Hepatocyte (in vitro differentiated cells): ENCODE data around the gene VIL1. TPM values are rescaled to one million over a fixed set of nuclear protein-coding genes. Genes with fewer than 3 reads are reported as not detected.

Source experiments
- DNase-seq: peaks from one replicate; pipeline ENCODE4 v3.0.0-alpha.2; 2016; ENCODE audit warnings: low spot score
- H2AFZ ChIP-seq: fragments of 200-600 bp; sonication (generic); 2 replicates; pipeline ENCODE4 v1.6.0; 2016; ENCODE audit warnings: antibody characterized with exemption, mild to moderate bottlenecking
- H3K27ac ChIP-seq: fragments of 200-600 bp; sonication (generic); 2 replicates; pipeline ENCODE4 v1.5.1; 2016; ENCODE audit warnings: mild to moderate bottlenecking
- H3K27me3 ChIP-seq: fragments of 200-600 bp; sonication (generic); 2 replicates; pipeline ENCODE4 v1.6.1; 2016
- H3K36me3 ChIP-seq: fragments of 200-600 bp; sonication (generic); replicated peaks from 2 replicates; pipeline ENCODE4 v1.5.1; 2016; ENCODE audit warnings: low read depth; ENCODE audit not compliant: insufficient read depth
- H3K4me1 ChIP-seq: fragments of 200-600 bp; sonication (generic); 2 replicates; pipeline ENCODE4 v1.5.1; 2016; ENCODE audit warnings: mild to moderate bottlenecking, moderate library complexity; ENCODE audit not compliant: insufficient read depth
- H3K4me2 ChIP-seq: fragments of 200-600 bp; sonication (generic); 2 replicates; pipeline ENCODE4 v1.6.0; 2016
- H3K4me3 ChIP-seq: fragments of 200-600 bp; sonication (generic); 2 replicates; pipeline ENCODE4 v1.5.1; 2016; ENCODE audit warnings: mild to moderate bottlenecking
- H3K79me2 ChIP-seq: fragments of 200-600 bp; sonication (generic); 2 replicates; pipeline ENCODE4 v1.6.0; 2017; ENCODE audit warnings: mild to moderate bottlenecking
- H3K9me2 ChIP-seq: fragments of 200-600 bp; sonication (generic); replicated peaks from 2 replicates; pipeline ENCODE4 v1.6.0; 2017; ENCODE audit warnings: mild to moderate bottlenecking; ENCODE audit not compliant: insufficient read depth
- H3K9me3 ChIP-seq: fragments of 200-600 bp; sonication (generic); 2 replicates; pipeline ENCODE4 v1.5.1; 2016; ENCODE audit warnings: low read depth, mild to moderate bottlenecking
- H4K20me1 ChIP-seq: fragments of 200-600 bp; sonication (generic); 2 replicates; pipeline ENCODE4 v1.6.0; 2016; ENCODE audit warnings: mild to moderate bottlenecking; ENCODE audit not compliant: insufficient read depth, poor library complexity, severe bottlenecking
- EZH2 ChIP-seq: fragments of 200-600 bp; sonication (generic); IDR thresholded peaks from 2 replicates; pipeline ENCODE4 v1.6.1; 2016; ENCODE audit warnings: antibody characterized with exemption, mild to moderate bottlenecking, borderline replicate concordance
- EZH2phosphoT487 ChIP-seq: fragments of 200-600 bp; sonication (generic); IDR thresholded peaks from one replicate; pipeline ENCODE4 v1.6.1; 2018; ENCODE audit warnings: antibody characterized with exemption, mild to moderate bottlenecking, low read depth, moderate library complexity; ENCODE audit not compliant: unreplicated experiment, severe bottlenecking
- WGBS: methylation state at CpG from one replicate; pipeline ENCODE4 v1.1.6; 2016; ENCODE audit warnings: low lambda C conversion rate; ENCODE audit errors: missing lambda C conversion rate; 5-methylcytosine and 5-hydroxymethylcytosine counted together
- polyA plus RNA-seq: library from polyadenylated mRNA; unstranded; fragments of >200 nt; fragmentation: Nextera tagmentation; extraction: Ambion mirVana; gene quantifications from 2 replicates; pipeline ENCODE4 v1.2.1, GENCODE V29; 2016
- total RNA-seq: library from RNA; depleted of rRNA; stranded (reverse); fragments of >200 nt; gene quantifications from 2 replicates; pipeline ENCODE4 v1.2.3, GENCODE V29; 2014
- TF ChIP-seq, protein P1 (sequence below): fragments of 200-600 bp; sonication (generic); IDR thresholded peaks from 2 replicates; pipeline ENCODE4 v1.5.1; 2016; ENCODE audit warnings: antibody characterized with exemption, mild to moderate bottlenecking; ENCODE audit not compliant: poor library complexity

The VIL1 gene
- total and polyA plus RNA-seq, 2 experiments from 2014 or later, result 160 to 261 TPM

DNA sequence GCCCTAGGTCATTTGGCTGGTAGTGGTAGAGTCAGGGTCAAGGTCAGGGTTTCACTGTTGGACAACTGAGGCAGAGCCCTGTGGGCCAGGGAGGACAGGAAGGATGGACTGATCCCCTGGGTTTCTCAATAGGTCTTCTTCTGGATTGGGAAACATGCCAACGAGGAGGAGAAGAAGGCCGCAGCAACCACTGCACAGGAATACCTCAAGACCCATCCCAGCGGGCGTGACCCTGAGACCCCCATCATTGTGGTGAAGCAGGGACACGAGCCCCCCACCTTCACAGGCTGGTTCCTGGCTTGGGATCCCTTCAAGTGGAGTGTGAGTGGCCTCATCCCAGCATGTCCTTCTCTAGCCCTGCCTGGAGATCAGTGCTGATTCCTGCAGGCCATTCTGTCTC, 18.1 kb downstream of the VIL1 start:
- Histone ChIP-seq H3K4me1 (peaks cover 12% of the 10 kb centered on the region), H3K27ac (peak overlapping the region; percentile 71), H3K79me2 (no peaks in the 10 kb centered on the region), H3K9me2 (no peaks in the 10 kb centered on the region), H3K27me3 (no peaks in the 10 kb centered on the region), H4K20me1 (no peaks in the 10 kb centered on the region), H2AFZ (no peak overlapping the region), H3K36me3 (no peaks in the 10 kb centered on the region), H3K4me2 (no peak overlapping the region), H3K4me3 (no peak overlapping the region), H3K9me3 (no peaks in the 10 kb centered on the region)
- no peak for DNase-seq
- no peak for TF ChIP-seq EZH2
- TF ChIP-seq, protein P1, sequence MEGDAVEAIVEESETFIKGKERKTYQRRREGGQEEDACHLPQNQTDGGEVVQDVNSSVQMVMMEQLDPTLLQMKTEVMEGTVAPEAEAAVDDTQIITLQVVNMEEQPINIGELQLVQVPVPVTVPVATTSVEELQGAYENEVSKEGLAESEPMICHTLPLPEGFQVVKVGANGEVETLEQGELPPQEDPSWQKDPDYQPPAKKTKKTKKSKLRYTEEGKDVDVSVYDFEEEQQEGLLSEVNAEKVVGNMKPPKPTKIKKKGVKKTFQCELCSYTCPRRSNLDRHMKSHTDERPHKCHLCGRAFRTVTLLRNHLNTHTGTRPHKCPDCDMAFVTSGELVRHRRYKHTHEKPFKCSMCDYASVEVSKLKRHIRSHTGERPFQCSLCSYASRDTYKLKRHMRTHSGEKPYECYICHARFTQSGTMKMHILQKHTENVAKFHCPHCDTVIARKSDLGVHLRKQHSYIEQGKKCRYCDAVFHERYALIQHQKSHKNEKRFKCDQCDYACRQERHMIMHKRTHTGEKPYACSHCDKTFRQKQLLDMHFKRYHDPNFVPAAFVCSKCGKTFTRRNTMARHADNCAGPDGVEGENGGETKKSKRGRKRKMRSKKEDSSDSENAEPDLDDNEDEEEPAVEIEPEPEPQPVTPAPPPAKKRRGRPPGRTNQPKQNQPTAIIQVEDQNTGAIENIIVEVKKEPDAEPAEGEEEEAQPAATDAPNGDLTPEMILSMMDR, result no peak
- TF ChIP-seq EZH2phosphoT487, result no peak
- 95% methylated on average over 5 of the region's 5 CpGs for WGBS

- H3K9me2 ChIP-seq, result no peaks in the 10 kb centered on the region
- H3K36me3 ChIP-seq, result no peaks in the 10 kb centered on the region
- TF ChIP-seq EZH2phosphoT487 (no peak), EZH2 (no peak)
- TF ChIP-seq, protein P1, result no peak
- 96% methylated on average over 1 of the region's 1 CpG for WGBS
- no peak overlapping the region for H2AFZ ChIP-seq
- no peaks in the 10 kb centered on the region for H4K20me1 ChIP-seq
- no peak overlapping the region for H3K4me2 ChIP-seq
- H3K79me2 ChIP-seq, result no peaks in the 10 kb centered on the region
- peak overlapping the region; percentile 71 for H3K27ac ChIP-seq
- DNase-seq, result no peak
- no peaks in the 10 kb centered on the region for H3K9me3 ChIP-seq
- no peak overlapping the region for H3K4me3 ChIP-seq
- peaks cover 12% of the 10 kb centered on the region for H3K4me1 ChIP-seq
- H3K27me3 ChIP-seq, result no peaks in the 10 kb centered on the region
Measured at GRCh38 chr2:218437969-218438368, 19.0 kb downstream of the VIL1 start.

GRCh38 chr2:218438596-218438995, 19.7 kb downstream of the VIL1 start:
- peak; percentile 68 for DNase-seq
- H3K4me2 ChIP-seq, result no peak overlapping the region
- H3K9me2 ChIP-seq, result no peaks in the 10 kb centered on the region
- H3K9me3 ChIP-seq, result no peaks in the 10 kb centered on the region
- no peaks in the 10 kb centered on the region for H3K79me2 ChIP-seq
- H3K36me3 ChIP-seq, result no peaks in the 10 kb centered on the region
- TF ChIP-seq, protein P1, result no peak
- TF ChIP-seq EZH2 (no peak), EZH2phosphoT487 (no peak)
- H3K4me1 ChIP-seq, result peaks cover 12% of the 10 kb centered on the region
- H3K27ac ChIP-seq, result peak overlapping the region; percentile 71
- H4K20me1 ChIP-seq, result no peaks in the 10 kb centered on the region
- 59% methylated on average over 4 of the region's 4 CpGs for WGBS
- no peaks in the 10 kb centered on the region for H3K27me3 ChIP-seq
- no peak overlapping the region for H2AFZ ChIP-seq
- no peak overlapping the region for H3K4me3 ChIP-seq

GRCh38 chr2:218444692-218445357, 25.9 kb downstream of the VIL1 start:
- Histone ChIP-seq H3K36me3 (no peaks in the 10 kb centered on the region), H2AFZ (no peak overlapping the region), H3K27me3 (no peaks in the 10 kb centered on the region), H3K9me3 (no peaks in the 10 kb centered on the region), H4K20me1 (no peaks in the 10 kb centered on the region), H3K9me2 (no peaks in the 10 kb centered on the region), H3K27ac (peak overlapping the region; percentile 83), H3K4me3 (no peak overlapping the region), H3K4me1 (peaks cover 23% of the 10 kb centered on the region), H3K4me2 (peak overlapping the region; percentile 32), H3K79me2 (no peaks in the 10 kb centered on the region)
- TF ChIP-seq, protein P1, result no peak
- TF ChIP-seq EZH2phosphoT487, result no peak
- no peak for TF ChIP-seq EZH2
- DNase-seq, result peak; percentile 79
- 85% methylated on average over 7 of the region's 7 CpGs for WGBS
